Choroid plexus epithelial cell (primary cell): ENCODE data around the gene CAND1.

Experiments
- DNase-seq: peaks from one replicate; pipeline ENCODE4 v3.0.0-alpha.2; 2010; ENCODE audit warnings: low read depth
- H3K4me3 ChIP-seq: 2 replicates; pipeline ENCODE4 v1.5.1; 2011; ENCODE audit warnings: low read depth, mild to moderate bottlenecking, control low read depth, low read length, moderate library complexity
- TF ChIP-seq, protein P1 (sequence below): conservative IDR thresholded peaks from 2 replicates; pipeline ENCODE4 v1.5.1; 2011; ENCODE audit warnings: low read depth, mild to moderate bottlenecking, control low read depth, inconsistent platforms, low read length, moderate library complexity

Gene CAND1

DNA sequence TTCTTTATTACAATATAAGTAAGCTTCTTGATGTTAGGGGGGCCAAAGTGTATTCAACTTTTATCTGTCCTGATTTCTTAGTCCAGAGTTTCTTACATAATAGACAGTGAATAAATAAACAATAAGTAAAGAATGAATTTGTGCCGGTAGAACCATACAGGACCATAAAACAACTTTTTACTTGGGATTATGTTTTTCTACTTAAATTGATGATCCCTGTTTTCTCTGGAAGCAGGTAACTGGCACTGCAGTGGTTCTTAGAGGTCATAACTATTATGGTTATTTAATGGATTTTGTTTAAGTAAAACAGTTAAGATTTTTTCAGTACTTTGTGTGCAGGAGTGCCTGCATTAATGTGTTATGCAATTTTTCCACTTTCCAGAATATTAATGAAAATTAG is 10.5 kb downstream of the CAND1 start:
- no peak overlapping the region for H3K4me3 ChIP-seq
- no peak for DNase-seq

DNA sequence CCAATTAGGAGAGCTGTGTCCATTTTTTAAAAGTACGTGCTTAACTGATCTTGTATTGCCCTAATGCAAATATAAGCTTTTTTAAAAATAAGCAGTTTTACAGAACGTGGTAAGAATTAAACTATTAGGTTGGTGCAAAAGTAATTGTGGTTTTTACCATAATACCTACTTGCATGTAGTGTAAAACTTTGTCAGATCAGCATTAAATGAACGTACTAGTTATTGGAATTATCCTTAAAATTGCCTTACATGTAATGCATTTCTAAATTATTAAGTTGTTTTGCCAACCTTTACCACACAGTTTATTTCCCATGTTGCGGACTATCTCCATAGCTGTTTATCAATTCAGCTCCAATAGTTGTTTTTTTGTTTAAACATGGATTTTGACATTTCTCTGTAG is 10.9 kb downstream of the CAND1 start:
- TF ChIP-seq, protein P1, sequence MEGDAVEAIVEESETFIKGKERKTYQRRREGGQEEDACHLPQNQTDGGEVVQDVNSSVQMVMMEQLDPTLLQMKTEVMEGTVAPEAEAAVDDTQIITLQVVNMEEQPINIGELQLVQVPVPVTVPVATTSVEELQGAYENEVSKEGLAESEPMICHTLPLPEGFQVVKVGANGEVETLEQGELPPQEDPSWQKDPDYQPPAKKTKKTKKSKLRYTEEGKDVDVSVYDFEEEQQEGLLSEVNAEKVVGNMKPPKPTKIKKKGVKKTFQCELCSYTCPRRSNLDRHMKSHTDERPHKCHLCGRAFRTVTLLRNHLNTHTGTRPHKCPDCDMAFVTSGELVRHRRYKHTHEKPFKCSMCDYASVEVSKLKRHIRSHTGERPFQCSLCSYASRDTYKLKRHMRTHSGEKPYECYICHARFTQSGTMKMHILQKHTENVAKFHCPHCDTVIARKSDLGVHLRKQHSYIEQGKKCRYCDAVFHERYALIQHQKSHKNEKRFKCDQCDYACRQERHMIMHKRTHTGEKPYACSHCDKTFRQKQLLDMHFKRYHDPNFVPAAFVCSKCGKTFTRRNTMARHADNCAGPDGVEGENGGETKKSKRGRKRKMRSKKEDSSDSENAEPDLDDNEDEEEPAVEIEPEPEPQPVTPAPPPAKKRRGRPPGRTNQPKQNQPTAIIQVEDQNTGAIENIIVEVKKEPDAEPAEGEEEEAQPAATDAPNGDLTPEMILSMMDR, result no peak
- no peak for DNase-seq
- no peak overlapping the region for H3K4me3 ChIP-seq

More for the DNA sequence above, 10.5 kb downstream of the CAND1 start:
- TF ChIP-seq, protein P1, result no peak

DNA sequence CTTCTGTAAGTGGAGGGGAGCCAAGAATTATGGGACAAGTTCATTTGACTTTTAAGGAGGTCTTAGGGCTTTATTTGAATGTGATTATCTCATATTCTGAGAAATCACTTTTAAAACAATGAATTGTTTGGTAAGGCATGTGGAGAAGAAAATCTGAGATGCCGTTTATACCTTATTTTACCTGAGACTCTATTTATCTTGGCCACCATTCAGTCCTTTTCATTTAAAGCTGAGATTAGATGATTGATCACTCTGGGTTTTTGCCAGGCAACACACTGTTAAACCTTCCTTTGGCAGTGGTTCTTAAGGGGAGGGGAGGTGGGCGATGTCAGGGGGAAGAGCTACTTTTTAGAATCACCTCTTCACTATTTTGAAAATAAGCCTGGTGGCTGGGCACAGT is 11.4 kb downstream of the CAND1 start:
- TF ChIP-seq, protein P1, result no peak
- no peak for DNase-seq
- no peak overlapping the region for H3K4me3 ChIP-seq

DNA sequence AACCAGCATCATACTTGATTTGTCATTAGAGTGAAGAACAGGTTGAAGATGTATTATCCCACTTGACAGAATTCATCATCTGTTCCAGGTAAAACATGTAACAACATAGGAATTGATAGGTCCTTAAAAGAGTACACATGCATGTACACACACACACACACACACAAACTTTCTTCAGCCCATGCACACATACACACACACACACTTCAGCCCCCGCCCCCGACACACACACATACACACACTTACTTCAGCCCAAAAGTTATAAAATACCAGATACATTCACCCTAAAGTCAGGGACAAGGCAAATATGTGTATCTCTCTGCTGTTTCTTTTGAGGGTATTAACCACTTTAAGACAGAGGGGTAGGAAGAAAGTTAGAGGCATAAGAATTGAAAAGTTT is 15.4 kb downstream of the CAND1 start:
- H3K4me3 ChIP-seq, result no peak overlapping the region
- TF ChIP-seq, protein P1, result no peak

DNA sequence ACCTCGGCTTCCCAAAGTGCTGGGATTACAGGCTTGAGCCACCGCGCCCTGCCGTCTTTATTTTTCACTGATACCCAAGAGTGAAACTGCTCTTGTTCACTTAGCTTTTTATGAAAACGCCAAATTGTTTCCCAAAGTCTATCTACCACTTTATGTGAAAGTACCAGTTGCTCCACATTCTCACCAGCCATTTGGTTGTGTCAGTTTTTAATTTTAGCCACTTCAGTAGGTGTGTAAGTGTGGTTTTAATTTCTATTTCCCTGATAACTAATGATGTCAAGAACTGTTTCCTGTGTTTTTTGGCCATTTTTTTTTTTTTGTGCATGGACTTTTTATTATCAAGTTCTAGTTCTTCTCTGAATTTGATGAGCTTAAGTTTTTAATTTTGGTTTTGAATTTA is 17.1 kb downstream of the CAND1 start:
- DNase-seq, result no peak
- H3K4me3 ChIP-seq, result no peak overlapping the region
- TF ChIP-seq, protein P1, result no peak

More for the DNA sequence above, 15.4 kb downstream of the CAND1 start:
- DNase-seq, result no peak

DNA sequence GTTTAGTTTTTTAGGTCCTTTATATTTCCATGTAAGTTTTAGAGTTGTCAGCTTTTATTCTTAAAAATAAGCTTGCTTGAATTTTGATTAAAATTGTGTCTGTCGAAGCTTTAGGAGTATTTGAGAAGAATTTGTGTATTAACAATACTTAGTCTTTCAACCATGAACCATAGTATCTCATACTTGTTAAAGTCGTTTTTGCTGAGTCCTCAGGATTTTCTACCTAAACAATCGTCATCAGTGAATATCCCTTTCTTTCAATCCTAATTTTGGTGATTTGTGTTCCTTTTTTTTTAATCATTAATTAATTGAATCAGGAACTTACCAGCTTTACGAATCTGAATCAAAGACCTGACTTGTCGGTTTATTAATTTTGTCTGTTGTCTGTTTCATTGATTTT is 18.2 kb downstream of the CAND1 start:
- TF ChIP-seq, protein P1, result no peak
- no peak for DNase-seq
- H3K4me3 ChIP-seq, result no peak overlapping the region

DNA sequence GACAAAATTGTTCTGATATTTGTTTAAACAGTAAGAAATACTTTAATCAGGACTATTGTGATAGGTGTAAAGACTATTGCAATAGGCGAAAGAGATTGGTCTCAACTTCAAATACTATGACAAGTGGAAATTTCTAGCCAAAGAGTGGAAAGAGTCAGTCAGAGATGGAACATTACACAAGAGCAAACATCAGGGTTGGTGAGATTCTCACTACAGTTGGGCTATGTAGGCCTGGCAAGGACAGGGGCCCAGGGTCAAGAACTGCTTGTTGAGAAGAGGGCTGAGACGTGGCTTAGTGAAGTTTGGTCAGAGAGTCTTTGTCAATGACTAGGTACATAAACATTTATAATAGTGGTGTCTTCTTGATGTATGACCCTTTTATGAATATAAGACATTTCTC is 19.4 kb downstream of the CAND1 start:
- H3K4me3 ChIP-seq, result no peak overlapping the region
- DNase-seq, result peak; percentile 47
- TF ChIP-seq, protein P1, result no peak
